Activated naive CD4-positive, alpha-beta T cell treated with anti-CD3 and anti-CD28 coated beads, Interleukin-2, amount 50 U/mL, for 24 hours (primary cell): ENCODE data around the gene SLC35F3.
A peak's percentile ranks its signal among the peaks of the same experiment; 100 is the strongest.

Experiments
- H3K27ac Mint-ChIP-seq: one replicate; pipeline ENCODE4 v1.8.0; 2021; ENCODE audit warnings: mild to moderate bottlenecking, mixed read lengths
- H3K27me3 Mint-ChIP-seq: one replicate; pipeline ENCODE4 v1.8.0; 2021; ENCODE audit warnings: mixed read lengths
- H3K36me3 Mint-ChIP-seq: one replicate; pipeline ENCODE4 v1.8.0; 2021; ENCODE audit warnings: mixed read lengths
- H3K4me1 Mint-ChIP-seq: one replicate; pipeline ENCODE4 v1.8.0; 2021; ENCODE audit warnings: mixed read lengths
- H3K4me3 Mint-ChIP-seq: one replicate; pipeline ENCODE4 v1.8.0; 2021; ENCODE audit warnings: mild to moderate bottlenecking, mixed read lengths
- H3K9me3 Mint-ChIP-seq: one replicate; pipeline ENCODE4 v1.8.0; 2021; ENCODE audit warnings: mixed read lengths

Gene SLC35F3

GRCh38 chr1:234277161-234277868 lies 372.8 kb downstream of the SLC35F3 start:
- Mint-ChIP-seq H3K4me3 (no peak overlapping the region), H3K9me3 (no peaks in the 10 kb centered on the region), H3K27me3 (no peaks in the 10 kb centered on the region), H3K4me1 (peaks cover 6% of the 10 kb centered on the region), H3K36me3 (peaks cover 5% of the 10 kb centered on the region), H3K27ac (no peak overlapping the region)

- H3K9me3 Mint-ChIP-seq, result no peaks in the 10 kb centered on the region
- no peak overlapping the region for H3K4me3 Mint-ChIP-seq
- no peaks in the 10 kb centered on the region for H3K27me3 Mint-ChIP-seq
These were observed 374.5 kb downstream of the SLC35F3 start for GRCh38 chr1:234279021-234279420.

GRCh38 chr1:234280500-234280899 lies 376.0 kb downstream of the SLC35F3 start:
- Mint-ChIP-seq H3K4me1 (no peaks in the 10 kb centered on the region), H3K9me3 (no peaks in the 10 kb centered on the region), H3K27ac (no peak overlapping the region), H3K4me3 (no peak overlapping the region), H3K27me3 (no peaks in the 10 kb centered on the region), H3K36me3 (peaks cover 2% of the 10 kb centered on the region)

More at GRCh38 chr1:234279021-234279420, 374.5 kb downstream of the SLC35F3 start:
- Mint-ChIP-seq H3K27ac (peak overlapping the region; percentile 5), H3K36me3 (peaks cover 4% of the 10 kb centered on the region), H3K4me1 (no peaks in the 10 kb centered on the region)

DNA sequence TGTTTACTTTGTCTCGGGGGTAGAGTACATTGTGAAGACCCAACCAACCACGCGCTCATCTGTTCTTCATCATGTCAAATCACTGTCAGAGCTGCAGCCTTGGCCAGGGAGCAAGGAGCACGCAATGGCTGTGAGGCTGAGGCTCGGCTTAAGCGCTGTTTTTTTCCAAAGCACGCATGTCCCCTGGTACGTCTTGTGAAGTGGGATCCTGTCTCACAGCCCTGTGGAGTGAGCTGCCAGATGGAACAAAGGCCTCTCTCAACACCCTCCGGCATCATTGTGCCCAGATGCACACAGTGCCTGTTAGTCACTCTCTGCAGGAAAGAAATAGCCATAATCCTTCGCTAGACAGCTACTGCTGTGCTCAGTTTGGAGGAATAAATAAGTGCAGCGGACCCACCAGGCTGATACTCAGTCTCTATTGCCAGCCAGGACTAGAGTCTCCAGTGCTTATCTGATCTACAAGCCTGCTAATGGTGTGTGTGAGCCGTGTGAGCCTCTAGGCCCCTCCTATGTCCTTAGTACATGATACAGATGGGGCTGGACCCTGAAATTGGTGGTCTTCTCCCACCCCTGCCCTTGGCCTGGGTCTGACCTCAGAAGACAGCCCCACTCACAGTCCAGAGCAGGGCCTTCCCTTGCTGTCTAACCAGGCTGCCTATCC lies 377.5 kb downstream of the SLC35F3 start:
- Mint-ChIP-seq H3K27ac (no peak overlapping the region), H3K4me1 (no peaks in the 10 kb centered on the region), H3K27me3 (no peaks in the 10 kb centered on the region), H3K36me3 (peaks cover 2% of the 10 kb centered on the region), H3K9me3 (no peaks in the 10 kb centered on the region), H3K4me3 (no peak overlapping the region)

GRCh38 chr1:234286206-234286605 lies 381.7 kb downstream of the SLC35F3 start:
- H3K27me3 Mint-ChIP-seq, result no peaks in the 10 kb centered on the region
- no peaks in the 10 kb centered on the region for H3K4me1 Mint-ChIP-seq
- no peak overlapping the region for H3K27ac Mint-ChIP-seq
- H3K9me3 Mint-ChIP-seq, result peaks cover 10% of the 10 kb centered on the region
- H3K36me3 Mint-ChIP-seq, result peaks cover 10% of the 10 kb centered on the region
- H3K4me3 Mint-ChIP-seq, result no peak overlapping the region

DNA sequence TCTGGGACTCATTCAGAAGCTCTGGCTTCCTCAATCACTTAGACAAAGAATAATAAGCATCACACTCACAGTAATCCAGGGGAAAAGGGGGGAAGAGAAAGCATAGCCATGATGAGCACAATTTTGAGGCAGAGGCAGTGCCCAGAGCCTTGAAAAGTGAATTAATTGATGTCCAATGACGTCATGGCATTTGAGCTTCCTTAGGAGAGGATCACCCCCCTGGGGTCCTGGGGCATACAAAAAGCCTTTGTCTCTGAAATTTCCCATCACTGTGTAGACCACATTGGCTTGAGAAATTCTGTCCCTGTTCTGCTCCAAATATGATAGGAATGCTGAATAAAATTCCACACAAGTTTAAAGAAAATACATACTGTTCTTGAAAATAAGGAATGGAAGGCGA lies 384.5 kb downstream of the SLC35F3 start:
- Mint-ChIP-seq H3K9me3 (peaks cover 10% of the 10 kb centered on the region), H3K27me3 (no peaks in the 10 kb centered on the region), H3K4me1 (no peaks in the 10 kb centered on the region), H3K4me3 (no peak overlapping the region), H3K36me3 (peaks cover 9% of the 10 kb centered on the region), H3K27ac (no peak overlapping the region)

DNA sequence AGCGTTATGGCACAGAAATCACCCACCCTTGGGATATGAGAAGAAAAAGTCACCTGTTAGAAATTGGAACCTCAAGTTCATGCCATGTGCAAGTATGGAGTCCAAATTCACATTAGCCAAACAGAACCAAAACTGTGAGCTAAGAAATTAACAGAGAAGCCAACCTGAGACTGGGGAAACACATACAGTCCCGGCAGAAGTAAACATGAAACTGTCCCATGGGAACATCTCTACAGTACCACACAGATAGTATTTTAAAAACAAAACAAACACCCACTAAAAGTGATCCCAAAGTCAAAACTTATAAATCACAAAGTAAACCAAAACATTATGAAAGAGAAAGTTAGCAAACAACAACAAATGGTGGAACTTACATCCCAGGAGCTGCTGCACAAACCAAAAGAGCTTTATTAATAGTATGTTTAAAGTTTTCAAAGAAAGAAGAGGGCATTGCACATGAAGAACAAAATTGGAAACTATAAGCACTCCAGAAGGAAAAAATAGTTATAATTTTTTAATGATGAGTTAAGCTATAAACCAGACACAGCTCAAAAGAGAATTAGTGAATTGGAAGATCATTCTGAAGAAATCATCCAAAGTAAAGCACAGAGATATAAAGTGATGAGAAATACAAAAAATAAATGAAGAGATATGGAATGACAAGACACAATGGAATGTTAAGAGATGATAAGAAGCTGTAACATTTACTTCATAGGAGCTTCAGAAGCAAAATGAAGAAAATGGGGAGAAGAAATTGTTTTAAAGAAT lies 385.2 kb downstream of the SLC35F3 start:
- peaks cover 10% of the 10 kb centered on the region for H3K9me3 Mint-ChIP-seq
- no peaks in the 10 kb centered on the region for H3K4me1 Mint-ChIP-seq
- H3K27me3 Mint-ChIP-seq, result no peaks in the 10 kb centered on the region
- no peak overlapping the region for H3K4me3 Mint-ChIP-seq
- H3K27ac Mint-ChIP-seq, result no peak overlapping the region
- peaks cover 9% of the 10 kb centered on the region for H3K36me3 Mint-ChIP-seq

- no peaks in the 10 kb centered on the region for H3K27me3 Mint-ChIP-seq
- no peaks in the 10 kb centered on the region for H3K4me1 Mint-ChIP-seq
- peaks cover 9% of the 10 kb centered on the region for H3K36me3 Mint-ChIP-seq
- peaks cover 10% of the 10 kb centered on the region for H3K9me3 Mint-ChIP-seq
- no peak overlapping the region for H3K27ac Mint-ChIP-seq
- no peak overlapping the region for H3K4me3 Mint-ChIP-seq
These were observed 387.5 kb downstream of the SLC35F3 start for GRCh38 chr1:234292011-234292410.

GRCh38 chr1:234292548-234292947 lies 388.1 kb downstream of the SLC35F3 start:
- Mint-ChIP-seq H3K27me3 (no peaks in the 10 kb centered on the region), H3K4me1 (no peaks in the 10 kb centered on the region), H3K36me3 (peaks cover 9% of the 10 kb centered on the region), H3K27ac (no peak overlapping the region), H3K9me3 (peaks cover 10% of the 10 kb centered on the region), H3K4me3 (no peak overlapping the region)

GRCh38 chr1:234294109-234294817 lies 389.8 kb downstream of the SLC35F3 start:
- Mint-ChIP-seq H3K27ac (no peak overlapping the region), H3K36me3 (peaks cover 5% of the 10 kb centered on the region), H3K4me3 (no peak overlapping the region), H3K4me1 (no peaks in the 10 kb centered on the region), H3K27me3 (no peaks in the 10 kb centered on the region), H3K9me3 (peaks cover 10% of the 10 kb centered on the region)

- peaks cover 2% of the 10 kb centered on the region for H3K9me3 Mint-ChIP-seq
- peaks cover under 1% of the 10 kb centered on the region for H3K36me3 Mint-ChIP-seq
- no peak overlapping the region for H3K4me3 Mint-ChIP-seq
- H3K27me3 Mint-ChIP-seq, result no peaks in the 10 kb centered on the region
- no peaks in the 10 kb centered on the region for H3K4me1 Mint-ChIP-seq
- no peak overlapping the region for H3K27ac Mint-ChIP-seq
These were observed 390.6 kb downstream of the SLC35F3 start for GRCh38 chr1:234295068-234295467.

GRCh38 chr1:234295626-234296025 lies 391.1 kb downstream of the SLC35F3 start:
- Mint-ChIP-seq H3K36me3 (no peaks in the 10 kb centered on the region), H3K9me3 (no peaks in the 10 kb centered on the region), H3K4me3 (no peak overlapping the region), H3K27ac (no peak overlapping the region), H3K4me1 (no peaks in the 10 kb centered on the region), H3K27me3 (no peaks in the 10 kb centered on the region)

DNA sequence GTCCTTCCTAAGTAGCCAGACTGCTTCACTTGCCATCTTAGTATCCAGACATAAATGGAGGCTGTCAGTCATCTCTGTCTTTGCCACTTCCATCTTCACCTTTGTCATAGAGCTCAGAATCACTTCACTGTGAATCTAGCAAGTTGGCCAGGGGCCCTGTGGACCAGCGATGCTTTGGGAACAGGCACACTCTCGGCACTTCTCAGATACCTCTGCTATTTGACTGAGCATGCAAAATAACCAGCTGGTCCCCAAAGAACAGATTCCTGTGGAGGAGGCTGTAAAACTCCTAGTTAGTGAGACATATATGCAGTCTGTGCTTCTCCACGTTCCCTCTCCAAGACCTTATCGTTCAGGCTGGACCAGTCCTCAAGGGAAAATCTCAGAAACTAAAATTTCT lies 392.0 kb downstream of the SLC35F3 start:
- H3K4me3 Mint-ChIP-seq, result no peak overlapping the region
- H3K4me1 Mint-ChIP-seq, result no peaks in the 10 kb centered on the region
- H3K9me3 Mint-ChIP-seq, result no peaks in the 10 kb centered on the region
- no peaks in the 10 kb centered on the region for H3K36me3 Mint-ChIP-seq
- no peaks in the 10 kb centered on the region for H3K27me3 Mint-ChIP-seq
- H3K27ac Mint-ChIP-seq, result no peak overlapping the region

- Mint-ChIP-seq H3K4me1 (no peaks in the 10 kb centered on the region), H3K27me3 (no peaks in the 10 kb centered on the region), H3K4me3 (no peak overlapping the region), H3K27ac (no peak overlapping the region), H3K9me3 (no peaks in the 10 kb centered on the region), H3K36me3 (no peaks in the 10 kb centered on the region)
These were observed 393.2 kb downstream of the SLC35F3 start for GRCh38 chr1:234297668-234298067.

- H3K4me1 Mint-ChIP-seq, result no peaks in the 10 kb centered on the region
- H3K4me3 Mint-ChIP-seq, result no peak overlapping the region
- H3K9me3 Mint-ChIP-seq, result no peaks in the 10 kb centered on the region
- no peaks in the 10 kb centered on the region for H3K27me3 Mint-ChIP-seq
- H3K27ac Mint-ChIP-seq, result no peak overlapping the region
- no peaks in the 10 kb centered on the region for H3K36me3 Mint-ChIP-seq
These were observed 395.6 kb downstream of the SLC35F3 start for GRCh38 chr1:234300096-234300495.
